GM19193 (cell line): ENCODE measurements around the gene S100A5.

Experiments used
- POLR2A ChIP-seq: IDR thresholded peaks from 4 replicates; pipeline ENCODE4 v1.6.1; 2011; ENCODE audit not compliant: insufficient read depth, insufficient read length; ENCODE audit errors: extremely low read depth

The S100A5 gene

GRCh38 chr1:153549741-153550397 is 9.1 kb upstream of the S100A5 start:
- no peak for TF ChIP-seq POLR2A

- no peak for TF ChIP-seq POLR2A
Measured at GRCh38 chr1:153548722-153549688, 8.3 kb upstream of the S100A5 start, which contains the start of gene S100A3. Gene S100A3 (minus strand): TSS chr1:153549258. CDS start chr1:153548485, 773 bp downstream.

- no peak for TF ChIP-seq POLR2A
Measured at GRCh38 chr1:153547560-153548551, 7.1 kb upstream of the S100A5 start.

GRCh38 chr1:153546796-153547559 is 6.2 kb upstream of the S100A5 start:
- TF ChIP-seq POLR2A, result no peak

GRCh38 chr1:153546371-153546770 is 5.6 kb upstream of the S100A5 start:
- TF ChIP-seq POLR2A, result no peak

- TF ChIP-seq POLR2A, result peak; percentile 41
Measured at GRCh38 chr1:153545067-153546055, 4.6 kb upstream of the S100A5 start, which contains the start of gene S100A4. Gene S100A4 (minus strand): TSS chr1:153545806. CDS start chr1:153544794, 1,012 bp downstream.

- no peak for TF ChIP-seq POLR2A
Measured at GRCh38 chr1:153544453-153545066, 3.8 kb upstream of the S100A5 start.

- no peak for TF ChIP-seq POLR2A
Measured at GRCh38 chr1:153543736-153544135, 3.0 kb upstream of the S100A5 start.

- TF ChIP-seq POLR2A, result no peak
Measured at GRCh38 chr1:153542956-153543711, 2.4 kb upstream of the S100A5 start.

- TF ChIP-seq POLR2A, result no peak
Measured at GRCh38 chr1:153541641-153542590, 1.2 kb upstream of the S100A5 start.
